SK-N-SH treated with all-trans-retinoic acid at 6 μM for 48 hours (cell line): ENCODE data around the gene AUNIP.

Experiments used
- CREB5 ChIP-seq: fragments of 250-450 bp; sonication (Bioruptor Pico); IDR thresholded peaks from 2 replicates; pipeline ENCODE4 v1.5.1; 2020; ENCODE audit warnings: low read depth, mild to moderate bottlenecking, moderate library complexity
- ESRRG ChIP-seq: fragments of 250-450 bp; sonication (Bioruptor Pico); IDR thresholded peaks from 2 replicates; pipeline ENCODE4 v1.6.1; 2021; ENCODE audit warnings: mild to moderate bottlenecking
- GLIS3 ChIP-seq: fragments of 250-450 bp; sonication (Bioruptor Pico); IDR thresholded peaks from 2 replicates; pipeline ENCODE4 v1.5.0; 2020; ENCODE audit warnings: mild to moderate bottlenecking, moderate library complexity
- PATZ1 ChIP-seq: fragments of 250-450 bp; sonication (Bioruptor Pico); IDR thresholded peaks from 2 replicates; pipeline ENCODE4 v1.8.0; 2020; ENCODE audit warnings: mild to moderate bottlenecking, moderate library complexity, borderline replicate concordance
- PPARA ChIP-seq: fragments of 250-450 bp; sonication (Bioruptor Pico); IDR thresholded peaks from 2 replicates; pipeline ENCODE4 v1.5.0; 2020; ENCODE audit warnings: mild to moderate bottlenecking, borderline replicate concordance
- RARB ChIP-seq: fragments of 250-450 bp; sonication (Bioruptor Pico); IDR thresholded peaks from 2 replicates; pipeline ENCODE4 v1.8.0; 2021; ENCODE audit warnings: mild to moderate bottlenecking, moderate library complexity
- TCF4 ChIP-seq: fragments of 250-450 bp; sonication (Bioruptor Pico); IDR thresholded peaks from 2 replicates; pipeline ENCODE4 v1.8.0; 2021; ENCODE audit warnings: mild to moderate bottlenecking, moderate library complexity, borderline replicate concordance
- ZC3H10 ChIP-seq: fragments of 250-450 bp; sonication (Bioruptor Pico); IDR thresholded peaks from 2 replicates; pipeline ENCODE4 v1.5.1; 2021; ENCODE audit warnings: mild to moderate bottlenecking, moderate library complexity
- ZFP3 ChIP-seq: fragments of 250-450 bp; sonication (Bioruptor Pico); IDR thresholded peaks from 2 replicates; pipeline ENCODE4 v1.5.0; 2020; ENCODE audit warnings: mild to moderate bottlenecking, moderate library complexity
- ZFP30 ChIP-seq: fragments of 450-650 bp; formaldehyde crosslinking; IDR thresholded peaks from 2 replicates; pipeline ENCODE4 v1.5.0; 2022; ENCODE audit warnings: mild to moderate bottlenecking, moderate library complexity
- ZNF565 ChIP-seq: fragments of 450-650 bp; formaldehyde crosslinking; conservative IDR thresholded peaks from 2 replicates; pipeline ENCODE4 v1.5.0; 2020; ENCODE audit warnings: low read depth, mild to moderate bottlenecking, moderate library complexity
- ZNF70 ChIP-seq: fragments of 450-650 bp; formaldehyde crosslinking; IDR thresholded peaks from 2 replicates; pipeline ENCODE4 v1.5.0; 2020; ENCODE audit warnings: mild to moderate bottlenecking, moderate library complexity

- TF ChIP-seq PATZ1 (no peak), ZFP30 (CRISPR knock-in tag) (no peak), TCF4 (CRISPR knock-in tag) (no peak), GLIS3 (CRISPR knock-in tag) (no peak), ESRRG (CRISPR knock-in tag) (no peak), ZFP3 (CRISPR knock-in tag) (no peak), RARB (CRISPR knock-in tag) (no peak), PPARA (CRISPR knock-in tag) (no peak), ZC3H10 (no peak), ZNF565 (no peak), CREB5 (CRISPR knock-in tag) (no peak), ZNF70 (CRISPR knock-in tag) (no peak)
Observed at GRCh38 chr1:25844536-25845337, 14.5 kb downstream of the AUNIP start.
